Measurements from ENCODE around the gene SLC30A7.

GRCh38 chr1:100893718-100894117 lies 2.2 kb upstream of the SLC30A7 start:
- TF ChIP-seq TCF4 (CRISPR knock-in tag; IDR thresholded peaks at IDR 0.05; ENCODE audit: borderline replicate concordance) (no peak), ZNF565 (CRISPR knock-in tag; conservative IDR thresholded peaks at IDR 0.05; ENCODE audit: low read depth) (no peak), SNAI2 (CRISPR knock-in tag; IDR thresholded peaks at IDR 0.05) (no peak)
